DOHH2 (cell line): ENCODE data around the gene CIB1.

Experiments used
- H3F3A ChIP-seq: fragments of 200-600 bp; sonication (generic), shearing (Covaris generic); 2 replicates; pipeline ENCODE4 v1.6.0; 2016; ENCODE audit warnings: antibody characterized with exemption, mild to moderate bottlenecking; ENCODE audit not compliant: control insufficient read depth, insufficient read depth
- H3K27ac ChIP-seq: fragments of 200-600 bp; sonication (generic); 2 replicates; pipeline ENCODE4 v1.5.1; 2014; ENCODE audit warnings: low read depth, mild to moderate bottlenecking, low read length, moderate library complexity
- H3K27me3 ChIP-seq: fragments of 200-600 bp; sonication (generic); 2 replicates; pipeline ENCODE4 v1.6.1; 2014; ENCODE audit warnings: mild to moderate bottlenecking, low read length, mixed read lengths; ENCODE audit not compliant: control insufficient read depth
- H3K36me3 ChIP-seq: fragments of 200-600 bp; sonication (generic); 2 replicates; pipeline ENCODE4 v1.6.1; 2014; ENCODE audit warnings: mild to moderate bottlenecking, low read length, moderate library complexity, mixed read lengths; ENCODE audit not compliant: control insufficient read depth
- H3K4me1 ChIP-seq: fragments of 200-600 bp; sonication (generic); 2 replicates; pipeline ENCODE4 v1.6.1; 2014; ENCODE audit warnings: mild to moderate bottlenecking, low read length, mixed read lengths; ENCODE audit not compliant: control insufficient read depth
- H3K4me2 ChIP-seq: fragments of 200-600 bp; sonication (generic); 2 replicates; pipeline ENCODE4 v1.6.0; 2014; ENCODE audit warnings: mild to moderate bottlenecking, low read length, moderate library complexity
- H3K4me3 ChIP-seq: fragments of 200-600 bp; sonication (generic); 2 replicates; pipeline ENCODE4 v1.5.1; 2014; ENCODE audit warnings: mild to moderate bottlenecking, low read length, mixed read lengths
- H3K79me2 ChIP-seq: fragments of 200-600 bp; sonication (generic); 2 replicates; pipeline ENCODE4 v1.6.1; 2014; ENCODE audit warnings: mild to moderate bottlenecking, low read length, mixed read lengths; ENCODE audit not compliant: control insufficient read depth
- H3K9me2 ChIP-seq: fragments of 200-600 bp; sonication (generic); replicated peaks from 2 replicates; pipeline ENCODE4 v1.6.1; 2014; ENCODE audit warnings: mild to moderate bottlenecking, low read length, mixed read lengths; ENCODE audit not compliant: control insufficient read depth
- H3K9me3 ChIP-seq: fragments of 200-600 bp; sonication (generic); 2 replicates; pipeline ENCODE4 v1.6.1; 2014; ENCODE audit warnings: antibody characterized with exemption, low read length, mixed read lengths; ENCODE audit not compliant: control insufficient read depth, insufficient read depth
- H4K20me1 ChIP-seq: fragments of 200-600 bp; sonication (generic); 2 replicates; pipeline ENCODE4 v1.6.0; 2014; ENCODE audit warnings: low read depth, mild to moderate bottlenecking, antibody characterized with exemption, low read length, moderate library complexity; ENCODE audit not compliant: control insufficient read depth, insufficient read depth
- CTCF ChIP-seq: fragments of 200-600 bp; sonication (generic); IDR thresholded peaks from one replicate; pipeline ENCODE4 v1.5.1; 2014; ENCODE audit warnings: antibody characterized with exemption, mild to moderate bottlenecking, low read depth, low read length; ENCODE audit not compliant: poor library complexity, severe bottlenecking
- EZH2phosphoT487 ChIP-seq: fragments of 200-600 bp; sonication (generic); IDR thresholded peaks from 2 replicates; pipeline ENCODE4 v1.6.1; 2017; ENCODE audit warnings: borderline replicate concordance, mild to moderate bottlenecking, antibody characterized with exemption, low read length, moderate library complexity, mixed read lengths

Gene CIB1

GRCh38 chr15:90240856-90241255 is 7.1 kb upstream of the CIB1 start:
- no peaks in the 10 kb centered on the region for H3K79me2 ChIP-seq
- TF ChIP-seq EZH2phosphoT487 (no peak), CTCF (no peak)
- H3K36me3 ChIP-seq = peaks cover 8% of the 10 kb centered on the region

DNA sequence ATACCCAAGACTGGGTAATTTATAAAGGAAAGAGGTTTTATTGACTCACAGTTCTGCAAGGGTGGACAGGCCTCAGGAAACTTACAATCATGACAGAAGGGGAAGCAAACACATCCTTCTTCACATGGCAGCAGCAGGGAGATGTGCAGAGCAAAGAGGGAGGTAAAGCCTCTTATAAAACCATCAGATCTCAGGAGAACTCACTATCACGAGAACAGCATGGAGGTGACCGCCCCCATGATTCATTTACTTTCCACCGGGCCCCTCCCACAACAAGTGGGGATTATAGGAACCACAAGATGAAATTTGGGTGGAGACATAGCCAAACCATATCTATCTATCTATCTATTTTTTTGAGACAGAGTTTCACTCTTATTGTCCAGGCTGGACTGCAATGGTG is 5.6 kb upstream of the CIB1 start:
- Histone ChIP-seq H3K36me3 (peaks cover 8% of the 10 kb centered on the region), H3F3A (no peaks in the 10 kb centered on the region), H3K9me2 (no peaks in the 10 kb centered on the region), H3K27ac (no peak overlapping the region), H4K20me1 (no peaks in the 10 kb centered on the region), H3K9me3 (no peaks in the 10 kb centered on the region), H3K4me1 (peaks cover 7% of the 10 kb centered on the region), H3K79me2 (peaks cover 4% of the 10 kb centered on the region), H3K4me2 (no peak overlapping the region), H3K27me3 (no peaks in the 10 kb centered on the region), H3K4me3 (no peak overlapping the region)
- TF ChIP-seq CTCF (no peak), EZH2phosphoT487 (no peak)

More at GRCh38 chr15:90240856-90241255, 7.1 kb upstream of the CIB1 start:
- no peaks in the 10 kb centered on the region for H3K4me1 ChIP-seq
- no peak overlapping the region for H3K27ac ChIP-seq
- H3K9me2 ChIP-seq = no peaks in the 10 kb centered on the region
- no peaks in the 10 kb centered on the region for H3K27me3 ChIP-seq
- H4K20me1 ChIP-seq = no peaks in the 10 kb centered on the region
- H3F3A ChIP-seq = no peaks in the 10 kb centered on the region
- no peak overlapping the region for H3K4me2 ChIP-seq
- H3K4me3 ChIP-seq = no peak overlapping the region
- no peaks in the 10 kb centered on the region for H3K9me3 ChIP-seq

DNA sequence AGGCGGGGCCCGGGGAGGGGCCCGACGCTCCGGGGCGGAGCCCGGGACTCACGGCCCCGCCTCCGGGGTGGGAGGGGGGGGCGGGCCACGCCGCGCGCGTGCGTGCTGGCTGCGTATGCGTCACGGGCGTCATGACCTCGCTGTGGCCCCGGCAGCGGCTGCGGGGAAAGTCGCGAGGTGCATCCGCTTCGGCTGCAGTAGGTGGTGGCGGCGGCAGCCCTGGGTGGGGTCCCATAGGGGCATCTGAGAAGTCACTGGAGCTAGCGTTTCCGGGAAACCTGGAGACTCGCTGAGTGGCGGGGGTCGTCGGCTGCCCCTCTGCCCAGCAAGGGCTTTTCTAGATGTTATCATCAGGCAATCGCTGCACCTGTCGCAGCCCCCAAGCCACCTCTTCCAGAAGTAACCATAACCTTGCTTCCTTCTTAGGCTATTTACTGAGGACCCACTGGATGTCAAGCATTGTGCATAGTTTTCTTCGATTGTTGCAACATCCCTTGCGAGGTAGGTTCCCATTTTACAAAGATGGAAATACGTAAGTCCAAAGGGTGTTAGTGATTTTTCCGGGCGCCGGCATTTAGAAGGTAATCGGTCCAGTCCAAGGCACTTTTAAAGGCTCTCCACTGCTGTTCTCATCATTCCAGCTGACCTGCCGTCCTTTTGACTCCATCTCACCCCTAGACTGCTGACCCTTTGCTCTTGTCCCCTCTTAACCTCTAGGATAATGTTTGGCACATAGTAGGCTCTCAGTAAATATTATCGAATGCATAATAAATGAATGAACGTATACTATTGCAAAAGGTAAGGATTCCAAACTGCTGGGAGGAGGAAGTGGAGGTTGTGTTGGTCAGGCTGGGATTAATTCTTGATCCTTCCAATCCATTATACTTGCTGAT is 601 bp upstream of the CIB1 start, which contains the start of gene GDPGP1:
GDPGP1 (plus strand) TSS at position 114 of the 893 bp plus-strand sequence. CDS start 6,700 bp downstream, outside the sequence.
- Histone ChIP-seq H4K20me1 (no peaks in the 10 kb centered on the region), H3F3A (0 out of 2 replicates have a peak, but pooled peaks cover 2% of the 10 kb centered on the region), H3K9me3 (no peaks in the 10 kb centered on the region), H3K27me3 (no peaks in the 10 kb centered on the region), H3K36me3 (peaks cover 40% of the 10 kb centered on the region), H3K4me1 (peaks cover 35% of the 10 kb centered on the region), H3K4me2 (peak within 1 kb of the TSS; percentile 100), H3K27ac (peak within 1 kb of the TSS; percentile 43), H3K4me3 (peak within 1 kb of the TSS; percentile 96), H3K79me2 (peaks cover 29% of the 10 kb centered on the region), H3K9me2 (no peaks in the 10 kb centered on the region)
- TF ChIP-seq CTCF (no peak), EZH2phosphoT487 (no peak)
